ENCODE results near the gene VCL. TPM values are rescaled to one million over a fixed set of nuclear protein-coding genes. Genes with fewer than 3 reads are reported as not detected.
A peak's percentile ranks its signal among the peaks of the same experiment; 100 is the strongest.
"Not testable (repeated sequence)": the region's sequence is repeated elsewhere in the genome, so short reads cannot be mapped to it uniquely, and the experiment has no call there.

Gene VCL
- total and polyA plus RNA-seq, 8 donors, result 8.6 to 51.7 (median 28.5) TPM

DNA sequence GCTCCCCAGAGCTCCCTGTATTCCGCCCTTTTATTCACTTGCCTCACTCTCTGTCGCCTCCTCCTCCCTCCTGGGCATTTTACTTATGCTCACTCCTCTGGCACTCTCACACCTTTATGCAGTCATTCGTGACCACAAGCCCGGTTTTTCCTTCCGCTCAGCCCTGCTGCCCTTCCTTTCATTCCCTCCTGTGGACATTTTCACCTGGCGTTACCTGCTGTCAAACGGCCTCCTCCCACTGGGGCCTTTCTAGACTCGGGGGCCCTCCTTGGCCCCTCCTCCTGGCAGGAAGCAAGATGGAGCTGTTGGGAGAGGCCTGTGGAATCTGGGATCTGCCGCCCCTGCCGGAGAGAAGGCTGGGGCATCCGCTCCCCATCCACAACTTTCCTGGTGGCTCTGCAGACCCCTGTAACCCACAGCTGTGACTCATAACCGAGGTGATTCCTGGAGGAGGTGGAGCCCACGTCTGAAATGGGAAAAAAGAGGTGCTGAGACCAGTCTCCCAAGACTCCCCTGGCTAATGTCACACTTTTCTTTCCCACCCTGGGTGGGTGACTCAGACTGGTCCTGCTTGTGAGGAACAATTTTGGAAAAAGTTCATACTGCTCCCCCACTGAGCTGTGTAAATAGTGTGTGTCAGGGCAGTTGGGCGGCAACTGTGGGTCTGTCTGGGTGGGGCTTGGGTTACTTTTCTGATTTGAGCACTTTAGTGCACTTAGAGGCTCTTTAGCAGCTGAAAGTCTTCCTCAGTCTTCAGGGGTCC is 1.2 kb downstream of the VCL start:
- Histone ChIP-seq H3K4me3 (peak overlapping the region; percentile 66 to 98 (median 89)), H3K36me3 (no peaks in the 10 kb centered on the region), H3K4me1 (peaks cover 6 to 22% (median 18%) of the 10 kb centered on the region in 3 donors), H3K27me3 (no peaks in the 10 kb centered on the region), H3K9me3 (no peaks in the 10 kb centered on the region), H3K27ac (peak overlapping the region; percentile 80 to 97 (median 90))
- intact Hi-C loops (cut with DNase I), result no loop called here
- ATAC-seq (peak; percentile 32 to 52 (median 41)), DNase-seq (peak; percentile 60 to 72 (median 65)), FAIRE-seq (no peak)
- TF ChIP-seq, protein P1, sequence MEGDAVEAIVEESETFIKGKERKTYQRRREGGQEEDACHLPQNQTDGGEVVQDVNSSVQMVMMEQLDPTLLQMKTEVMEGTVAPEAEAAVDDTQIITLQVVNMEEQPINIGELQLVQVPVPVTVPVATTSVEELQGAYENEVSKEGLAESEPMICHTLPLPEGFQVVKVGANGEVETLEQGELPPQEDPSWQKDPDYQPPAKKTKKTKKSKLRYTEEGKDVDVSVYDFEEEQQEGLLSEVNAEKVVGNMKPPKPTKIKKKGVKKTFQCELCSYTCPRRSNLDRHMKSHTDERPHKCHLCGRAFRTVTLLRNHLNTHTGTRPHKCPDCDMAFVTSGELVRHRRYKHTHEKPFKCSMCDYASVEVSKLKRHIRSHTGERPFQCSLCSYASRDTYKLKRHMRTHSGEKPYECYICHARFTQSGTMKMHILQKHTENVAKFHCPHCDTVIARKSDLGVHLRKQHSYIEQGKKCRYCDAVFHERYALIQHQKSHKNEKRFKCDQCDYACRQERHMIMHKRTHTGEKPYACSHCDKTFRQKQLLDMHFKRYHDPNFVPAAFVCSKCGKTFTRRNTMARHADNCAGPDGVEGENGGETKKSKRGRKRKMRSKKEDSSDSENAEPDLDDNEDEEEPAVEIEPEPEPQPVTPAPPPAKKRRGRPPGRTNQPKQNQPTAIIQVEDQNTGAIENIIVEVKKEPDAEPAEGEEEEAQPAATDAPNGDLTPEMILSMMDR (IDR thresholded peaks at IDR 0.05), result peak in 3 of 4 donors; percentile 8 to 16 (median 14)
- whole genome bisulfite sequencing, 2 donors, result 2 to 3% methylated on average over 14 of the region's 14 CpGs

DNA sequence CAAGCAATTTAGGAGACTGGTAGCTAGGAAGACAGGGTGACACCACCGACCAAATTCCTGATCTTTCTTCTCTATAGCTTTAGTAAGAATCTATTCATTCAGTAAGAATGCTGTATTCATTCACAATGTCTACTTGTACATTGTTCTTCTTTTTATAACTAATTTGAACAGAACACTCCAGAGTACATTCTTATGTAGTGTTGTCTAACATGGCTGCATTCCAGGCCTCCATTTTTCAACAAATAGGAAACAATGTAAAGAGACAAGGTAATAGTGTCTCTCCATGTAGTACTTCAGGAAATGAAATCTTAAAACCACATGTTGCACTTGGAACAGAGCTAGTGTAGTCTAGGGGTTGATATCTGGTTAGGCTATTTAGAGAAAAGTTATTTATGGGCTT is 1.8 kb downstream of the VCL start:
- FAIRE-seq (no peak), DNase-seq (no peak), ATAC-seq (no peak)
- Histone ChIP-seq H3K27ac (peak overlapping the region; percentile 80 to 97 (median 90)), H3K27me3 (no peaks in the 10 kb centered on the region), H3K4me1 (peaks cover 6 to 22% (median 18%) of the 10 kb centered on the region in 3 donors), H3K36me3 (no peaks in the 10 kb centered on the region), H3K9me3 (no peaks in the 10 kb centered on the region), H3K4me3 (peak overlapping the region; percentile 66 to 98 (median 89))
- intact Hi-C loops (cut with DNase I), result no loop called here
- TF ChIP-seq, protein P1 (IDR thresholded peaks at IDR 0.05), result no peak
- WGBS, 2 donors, result 0 to 7% methylated on average over 1 of the region's 1 CpG

DNA sequence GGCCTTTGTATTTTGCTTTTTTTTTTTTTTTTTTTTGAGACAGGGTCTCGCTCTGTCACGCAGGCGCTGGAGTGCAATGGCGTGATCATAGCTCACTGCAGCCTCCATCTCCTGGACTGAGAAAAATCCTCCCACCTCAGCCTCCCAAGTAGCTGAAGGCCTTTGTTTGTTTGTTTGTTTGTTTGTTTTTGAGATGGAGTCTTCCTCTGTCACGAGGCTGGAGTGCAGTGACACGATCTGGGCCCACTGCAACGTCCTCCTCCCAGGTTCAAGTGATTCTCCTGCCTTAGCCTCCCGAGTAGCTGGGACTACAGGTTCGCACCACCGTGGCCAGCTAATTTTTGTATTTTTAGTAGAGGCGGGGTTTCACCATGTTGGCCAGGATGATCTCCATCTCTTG is 2.3 kb downstream of the VCL start:
- Histone ChIP-seq H3K27ac (peak overlapping the region in 3 of 4 donors; percentile 86 to 97 (median 95)), H3K4me1 (peaks cover 6 to 22% (median 18%) of the 10 kb centered on the region in 3 donors)
- H3K27me3 ChIP-seq; intact Hi-C loops (cut with DNase I); FAIRE-seq; ATAC-seq; H3K4me3 ChIP-seq; DNase-seq; H3K36me3 ChIP-seq; H3K9me3 ChIP-seq: not testable (repeated sequence)
- 86 to 91% methylated on average over 11 of the region's 11 CpGs for WGBS, 2 donors

DNA sequence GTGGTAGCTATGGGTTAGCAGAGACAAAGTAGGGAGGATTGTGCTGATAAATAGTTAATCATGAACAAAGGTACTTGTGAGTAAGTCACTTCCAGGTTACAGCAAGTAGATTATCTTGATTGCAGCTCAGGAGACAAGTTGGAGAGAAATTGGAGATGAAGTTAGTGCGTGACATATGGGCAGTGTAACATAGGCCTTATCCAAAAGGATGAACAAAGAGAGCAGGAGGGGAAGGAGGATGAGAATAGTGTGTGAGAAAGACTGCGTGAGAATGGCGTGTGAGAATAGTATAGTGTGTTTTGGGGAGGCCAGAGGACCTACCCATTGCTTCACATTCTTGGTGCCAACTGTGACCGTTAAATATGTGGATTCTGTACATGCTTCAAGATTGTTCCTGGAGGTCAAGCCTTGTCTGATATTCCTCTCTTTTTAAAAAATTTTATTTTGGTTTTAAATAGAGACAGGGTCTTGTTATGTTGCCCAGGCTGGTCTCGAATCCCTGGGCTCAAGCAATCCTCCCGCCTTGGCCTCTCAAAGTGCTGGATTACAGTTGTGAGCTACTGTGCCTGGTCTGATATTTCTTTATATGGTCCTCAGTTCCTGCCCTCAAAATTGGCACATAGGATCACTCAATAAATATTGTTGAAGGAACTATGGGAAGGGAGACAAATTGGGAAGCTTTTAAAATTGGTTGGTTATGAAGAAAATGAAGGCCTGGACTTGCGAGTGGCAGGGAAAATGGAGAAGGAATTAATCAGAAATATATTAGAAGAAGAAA is 3.2 kb downstream of the VCL start:
- Histone ChIP-seq H3K4me1 (peaks cover 6 to 22% (median 18%) of the 10 kb centered on the region in 3 donors), H3K36me3 (no peaks in the 10 kb centered on the region), H3K4me3 (no peak overlapping the region), H3K27me3 (no peaks in the 10 kb centered on the region), H3K9me3 (no peaks in the 10 kb centered on the region), H3K27ac (no peak overlapping the region)
- 84 to 87% methylated on average over 7 of the region's 7 CpGs for WGBS, 2 donors
- DNase-seq (no peak), ATAC-seq (no peak), FAIRE-seq (no peak)
- TF ChIP-seq, protein P1 (IDR thresholded peaks at IDR 0.05), result no peak
- intact Hi-C loops (cut with DNase I), result no loop called here

DNA sequence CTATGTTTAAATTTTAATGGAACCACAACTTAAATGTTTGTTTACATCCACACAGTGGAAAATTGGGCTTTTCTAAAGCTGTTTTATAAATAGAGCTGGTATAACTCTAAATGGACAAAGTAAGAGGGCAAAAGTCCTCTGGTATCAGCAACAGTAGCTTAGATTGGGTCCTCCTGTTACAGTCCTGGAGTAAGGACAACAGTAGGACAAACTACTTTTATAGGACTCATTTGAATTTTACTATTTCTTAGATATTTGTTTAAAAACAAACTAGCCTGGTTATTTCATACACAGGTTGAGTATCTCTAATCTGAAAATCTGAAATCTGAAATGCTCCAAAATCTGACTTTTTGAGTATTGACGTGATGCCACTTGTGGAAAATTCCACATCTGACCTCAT is 8.4 kb downstream of the VCL start:
- ATAC-seq, result no peak
- intact Hi-C loops (cut with DNase I), result no loop called here
- no peak for FAIRE-seq
- H3K4me1 ChIP-seq, result peaks cover 0 to 11% (median under 1%) of the 10 kb centered on the region in 3 donors
- H3K27me3 ChIP-seq, result no peaks in the 10 kb centered on the region
- TF ChIP-seq, protein P1 (IDR thresholded peaks at IDR 0.05), result no peak
- no peaks in the 10 kb centered on the region for H3K36me3 ChIP-seq
- no peaks in the 10 kb centered on the region for H3K9me3 ChIP-seq
- WGBS, 2 donors, result 70 to 75% methylated on average over 1 of the region's 1 CpG
- no peak overlapping the region for H3K27ac ChIP-seq
- no peak overlapping the region for H3K4me3 ChIP-seq
- DNase-seq, result no peak

Data from pancreas (tissue), 10 donors.